ENCODE measurements around the gene CHST8.

DNA sequence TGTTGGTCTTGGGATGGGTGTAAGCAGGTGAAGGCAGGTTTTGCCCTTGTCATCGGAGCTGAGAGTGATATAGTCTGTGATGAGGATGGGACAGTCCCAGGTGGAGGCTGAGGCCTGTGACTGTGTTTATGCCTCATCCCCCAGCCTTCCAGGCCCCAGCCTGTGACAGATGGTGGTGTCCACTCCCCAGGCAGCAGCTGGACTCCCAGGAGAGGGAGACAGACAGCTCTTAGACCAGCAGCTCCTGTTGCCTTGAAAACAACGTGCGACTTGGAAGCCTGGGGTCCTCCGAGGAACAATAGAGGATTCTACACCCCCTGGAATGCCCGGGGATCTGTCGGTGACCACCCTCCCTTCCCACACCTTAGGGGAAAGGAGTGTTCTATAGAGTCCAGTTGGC is 63.8 kb downstream of the CHST8 start:
- TF ChIP-seq, protein P1, sequence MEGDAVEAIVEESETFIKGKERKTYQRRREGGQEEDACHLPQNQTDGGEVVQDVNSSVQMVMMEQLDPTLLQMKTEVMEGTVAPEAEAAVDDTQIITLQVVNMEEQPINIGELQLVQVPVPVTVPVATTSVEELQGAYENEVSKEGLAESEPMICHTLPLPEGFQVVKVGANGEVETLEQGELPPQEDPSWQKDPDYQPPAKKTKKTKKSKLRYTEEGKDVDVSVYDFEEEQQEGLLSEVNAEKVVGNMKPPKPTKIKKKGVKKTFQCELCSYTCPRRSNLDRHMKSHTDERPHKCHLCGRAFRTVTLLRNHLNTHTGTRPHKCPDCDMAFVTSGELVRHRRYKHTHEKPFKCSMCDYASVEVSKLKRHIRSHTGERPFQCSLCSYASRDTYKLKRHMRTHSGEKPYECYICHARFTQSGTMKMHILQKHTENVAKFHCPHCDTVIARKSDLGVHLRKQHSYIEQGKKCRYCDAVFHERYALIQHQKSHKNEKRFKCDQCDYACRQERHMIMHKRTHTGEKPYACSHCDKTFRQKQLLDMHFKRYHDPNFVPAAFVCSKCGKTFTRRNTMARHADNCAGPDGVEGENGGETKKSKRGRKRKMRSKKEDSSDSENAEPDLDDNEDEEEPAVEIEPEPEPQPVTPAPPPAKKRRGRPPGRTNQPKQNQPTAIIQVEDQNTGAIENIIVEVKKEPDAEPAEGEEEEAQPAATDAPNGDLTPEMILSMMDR (conservative IDR thresholded peaks at IDR 0.05): no peak
- no peak for TF ChIP-seq EZH2 (IDR thresholded peaks at IDR 0.05; ENCODE audit: low read depth)
